Adrenal gland (tissue), 19 donors: Measurements from ENCODE around the gene PEX3. TPM values are rescaled to one million over a fixed set of nuclear protein-coding genes. Genes with fewer than 3 reads are reported as not detected.

Source experiments
- DNase-seq, 7 donors: peaks; one replicate each; pipeline ENCODE4 v3.0.0-alpha.2; 2019 to 2020
- H3K27ac ChIP-seq, 5 donors: fragments of 200-600 bp; sonication (generic) in 4 of 5; 1 replicate in 3 of 5; 2 replicates in 2 of 5; pipeline versions ENCODE4 v1.5.1 to v1.8.0; 2016 to 2020; ENCODE audit warnings: mild to moderate bottlenecking in 1 of 5
- H3K27me3 ChIP-seq: fragments of 200-600 bp; 2 replicates; pipeline ENCODE4 v1.8.0; 2021
- H3K36me3 ChIP-seq, 2 donors: fragments of 200-600 bp; replicated peaks in 1 of 2; 1 replicate in 1 of 2; 2 replicates in 1 of 2; pipeline versions ENCODE4 v1.5.1 to v1.8.0; 2018 to 2022
- H3K4me1 ChIP-seq, 2 donors: fragments of 200-600 bp; replicated peaks in 1 of 2; 1 replicate in 1 of 2; 2 replicates in 1 of 2; pipeline versions ENCODE4 v1.5.1 to v1.8.0; 2018 to 2021
- H3K4me3 ChIP-seq, 4 donors: fragments of 200-600 bp; sonication (generic) in 3 of 4; one replicate each; pipeline ENCODE4 v1.5.1; 2016 to 2018
- H3K9me3 ChIP-seq, 3 donors: fragments of 200-600 bp; sonication (generic) in 1 of 3; replicated peaks in 1 of 3; 1 replicate in 2 of 3; 2 replicates in 1 of 3; pipeline versions ENCODE4 v1.5.1 to v1.8.0; 2016 to 2021
- CTCF ChIP-seq, 6 experiments: fragments of 450-650 bp in 4 of 6; fragments of 200-600 bp in 2 of 6; sonication (generic) in 1 of 6; IDR thresholded peaks; 1 replicate in 5 of 6; 2 replicates in 1 of 6; pipeline versions ENCODE4 v1.5.1 to v1.8.0; 2016 to 2021; ENCODE audit warnings: antibody characterized with exemption in 6 of 6, mild to moderate bottlenecking in 2 of 6, moderate library complexity in 1 of 6
- POLR2A ChIP-seq, 2 donors: fragments of 450-650 bp; IDR thresholded peaks; one replicate each; pipeline ENCODE4 v1.6.1; 2017; ENCODE audit warnings: antibody characterized with exemption in 2 of 2, mild to moderate bottlenecking in 2 of 2, moderate library complexity in 1 of 2
- WGBS, 4 donors: extraction: QIAGEN DNeasy Blood & Tissue Kit in 2 of 4; methylation state at CpG; one replicate each; pipeline versions ENCODE4 v1.1.5 to v1.1.7; 2013 to 2017; 5-methylcytosine and 5-hydroxymethylcytosine counted together
- intact Hi-C, 2 donors: fragments of 100-400 bp; cut with DNase I; formaldehyde crosslinking; loops; one replicate each; pipeline versions ENCODE4 v1.14.1 to v1.15.0; 2022 to 2023
- long read RNA-seq, 10 donors: library from polyadenylated mRNA in 3 of 10; unstranded in 2 of 10; stranded (forward) in 1 of 10; transcript quantifications; one replicate each; pipeline ENCODE4 v2.0.0 and lab custom pipeline, GENCODE V29; 2021 to 2026
- polyA plus RNA-seq, 3 donors: library from polyadenylated mRNA; stranded (reverse); fragments of 200-250 nt in 2 of 3; fragments of 350-450 nt in 1 of 3; fragmentation: Illumina TruSeq in 1 of 3; extraction: RNeasy Lipid Tissue Mini Kit (QIAGEN cat#74804) in 1 of 3; gene quantifications; one replicate each; pipeline ENCODE4 v1.2.3, GENCODE V29; 2013 to 2014
- total RNA-seq, 9 donors: library from RNA; depleted of rRNA in 4 of 9; stranded (reverse); fragments of >200 nt in 4 of 9; fragments of 120-200 nt in 1 of 9; fragmentation: NEBNext Ultra II Directional in 1 of 9; extraction: Animal tissue kit (Norgen Biotek cat#: 25700) in 1 of 9; gene quantifications; one replicate each; pipeline versions ENCODE4 v1.1.0 to v1.2.4, GENCODE V29; 2013 to 2023
- donor health status: healthy with polysubstance abuse.
- donor health status: Bipolar disorder and iron deficiency.
- donor health status: DM: yes; HTN: yes; CAD: no.
- donor health status: DM: no; HTN: no; CAD: no.
- donor health status: DM: no; HTN: no; CAD: no.
- donor health status: DM: yes; HTN: yes; CAD: no.

Gene PEX3
- total RNA-seq, result 100 to 1,000 TPM in 2 of 9 donors, 10 to 100 TPM in 7; 32.3 to 165 (median 54.8) TPM
- polyA plus RNA-seq, result 100 to 1,000 TPM in 1 of 3 donors, 10 to 100 TPM in 2; 16.3 to 152 (median 17.3) TPM
- long read RNA-seq, donor 1, transcript PEX3-201 (12 exons, 1,969 nt), result major isoform, 72 of 97 reads
- long read RNA-seq, donor 1, partial matches to known transcripts, result 17 of 97 reads
- long read RNA-seq, donor 1, other reads (novel, unspliced or antisense), result 6 of 97 reads
- long read RNA-seq, donor 2, transcript PEX3-201 (12 exons, 1,969 nt), result major isoform, 37 of 52 reads
- long read RNA-seq, donor 2, partial matches to known transcripts, result 13 of 52 reads
- long read RNA-seq, donor 2, other reads (novel, unspliced or antisense), result 0 of 52 reads
- long read RNA-seq, donor 3, transcript PEX3-201 (12 exons, 1,969 nt), result major isoform, 66 of 227 reads
- long read RNA-seq, donor 3, partial matches to known transcripts, result 157 of 227 reads
- long read RNA-seq, donor 3, other reads (novel, unspliced or antisense), result 0 of 227 reads
- long read RNA-seq, donor 4, transcript PEX3-201 (12 exons, 1,969 nt), result major isoform, 88 of 103 reads
- long read RNA-seq, donor 4, partial matches to known transcripts, result 8 of 103 reads
- long read RNA-seq, donor 4, other reads (novel, unspliced or antisense), result 7 of 103 reads
- long read RNA-seq, donor 5, transcript PEX3-201 (12 exons, 1,969 nt), result major isoform, 125 of 137 reads
- long read RNA-seq, donor 5, partial matches to known transcripts, result 0 of 137 reads
- long read RNA-seq, donor 5, other reads (novel, unspliced or antisense), result 12 of 137 reads
- long read RNA-seq, donor 6, transcript PEX3-201 (12 exons, 1,969 nt), result major isoform, 41 of 45 reads
- long read RNA-seq, donor 6, partial matches to known transcripts, result 2 of 45 reads
- long read RNA-seq, donor 6, other reads (novel, unspliced or antisense), result 2 of 45 reads
- long read RNA-seq, donor 7, transcript PEX3-201 (12 exons, 1,969 nt), result major isoform, 22 of 35 reads
- long read RNA-seq, donor 7, partial matches to known transcripts, result 12 of 35 reads
- long read RNA-seq, donor 7, other reads (novel, unspliced or antisense), result 0 of 35 reads
- long read RNA-seq, donor 8, transcript PEX3-201 (12 exons, 1,969 nt), result major isoform, 61 of 72 reads
- long read RNA-seq, donor 8, partial matches to known transcripts, result 10 of 72 reads
- long read RNA-seq, donor 8, other reads (novel, unspliced or antisense), result 0 of 72 reads
- long read RNA-seq, donor 9, transcript PEX3-201 (12 exons, 1,969 nt), result major isoform, 36 of 38 reads
- long read RNA-seq, donor 9, partial matches to known transcripts, result 0 of 38 reads
- long read RNA-seq, donor 9, other reads (novel, unspliced or antisense), result 0 of 38 reads
- long read RNA-seq, donor 10, transcript PEX3-201 (12 exons, 1,969 nt), result major isoform, 36 of 36 reads
- long read RNA-seq, donor 10, partial matches to known transcripts, result 0 of 36 reads
- long read RNA-seq, donor 10, other reads (novel, unspliced or antisense), result 0 of 36 reads

GRCh38 chr6:143450453-143451371 lies at the start of gene PEX3, which contains the start of gene ADAT2:
TSS of gene PEX3 (plus strand) at chr6:143450805. CDS start at chr6:143451043, 238 bp downstream.
TSS of gene ADAT2 (minus strand) at chr6:143450695. CDS start at chr6:143450658, 37 bp downstream.
- 0 to 1% (median 0%) methylated on average over 21 to 56 of the region's 56 CpGs for WGBS, 4 donors
- intact Hi-C loops, result no loop called here
- H3K9me3 ChIP-seq, result no peaks in the 10 kb centered on the region
- peak within 1 kb of the TSS; percentile 2 to 87 (median 87) for H3K27ac ChIP-seq
- H3K4me3 ChIP-seq, result peak within 1 kb of the TSS; percentile 66 to 96 (median 74)
- no peaks in the 10 kb centered on the region for H3K27me3 ChIP-seq
- H3K36me3 ChIP-seq, result no peaks in the 10 kb centered on the region
- peak; percentile 91 to 97 (median 96) for DNase-seq
- TF ChIP-seq POLR2A (IDR thresholded peaks at IDR 0.05) (peak; percentile 77 to 98), CTCF (IDR thresholded peaks at IDR 0.05) (no peak)
- H3K4me1 ChIP-seq, result peaks cover 7 to 25% of the 10 kb centered on the region in 2 donors

DNA sequence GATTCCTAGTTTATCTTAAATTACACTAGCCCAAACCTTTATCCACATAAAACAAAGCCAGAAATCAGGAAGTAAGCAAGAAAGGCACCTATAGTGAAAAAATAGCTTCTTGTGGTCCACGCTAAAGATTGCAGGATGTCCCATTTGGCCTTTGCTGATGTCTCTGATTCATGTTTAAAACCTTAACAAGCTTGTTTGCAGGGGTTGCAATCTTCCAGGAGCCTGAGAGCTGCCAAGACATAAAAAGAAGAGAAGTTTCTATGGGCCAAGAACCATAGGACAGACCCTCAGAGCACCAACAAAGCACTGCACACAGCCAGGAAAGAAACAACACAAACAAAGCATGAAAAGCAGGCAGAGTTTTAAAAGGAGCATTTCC lies 49.5 kb upstream of the PEX3 start:
- no peak for DNase-seq
- no peak for TF ChIP-seq CTCF (IDR thresholded peaks at IDR 0.05)
- TF ChIP-seq POLR2A (IDR thresholded peaks at IDR 0.05), result no peak
- H3K9me3 ChIP-seq, result no peaks in the 10 kb centered on the region
- WGBS, 4 donors, result 70 to 91% (median 78%) methylated on average over 1 of the region's 1 CpG
- intact Hi-C loops, result no loop called here
- no peak overlapping the region for H3K27ac ChIP-seq
- H3K4me3 ChIP-seq, result no peak overlapping the region
- no peaks in the 10 kb centered on the region for H3K4me1 ChIP-seq
- H3K27me3 ChIP-seq, result no peaks in the 10 kb centered on the region
- no peaks in the 10 kb centered on the region for H3K36me3 ChIP-seq

- no peaks in the 10 kb centered on the region for H3K27me3 ChIP-seq
- no peaks in the 10 kb centered on the region for H3K36me3 ChIP-seq
- no peak for DNase-seq
- intact Hi-C loops, result no loop called here
- WGBS, 4 donors, result 80 to 87% (median 82%) methylated on average over 5 of the region's 5 CpGs
- H3K9me3 ChIP-seq, result no peaks in the 10 kb centered on the region
- no peak overlapping the region for H3K4me3 ChIP-seq
- H3K27ac ChIP-seq, result no peak overlapping the region
- no peaks in the 10 kb centered on the region for H3K4me1 ChIP-seq
- no peak for TF ChIP-seq POLR2A (IDR thresholded peaks at IDR 0.05)
- TF ChIP-seq CTCF (IDR thresholded peaks at IDR 0.05), result no peak
Observed at GRCh38 chr6:143401636-143402370, 48.8 kb upstream of the PEX3 start.
